ENCODE measurements around the gene TUBG2.

DNA sequence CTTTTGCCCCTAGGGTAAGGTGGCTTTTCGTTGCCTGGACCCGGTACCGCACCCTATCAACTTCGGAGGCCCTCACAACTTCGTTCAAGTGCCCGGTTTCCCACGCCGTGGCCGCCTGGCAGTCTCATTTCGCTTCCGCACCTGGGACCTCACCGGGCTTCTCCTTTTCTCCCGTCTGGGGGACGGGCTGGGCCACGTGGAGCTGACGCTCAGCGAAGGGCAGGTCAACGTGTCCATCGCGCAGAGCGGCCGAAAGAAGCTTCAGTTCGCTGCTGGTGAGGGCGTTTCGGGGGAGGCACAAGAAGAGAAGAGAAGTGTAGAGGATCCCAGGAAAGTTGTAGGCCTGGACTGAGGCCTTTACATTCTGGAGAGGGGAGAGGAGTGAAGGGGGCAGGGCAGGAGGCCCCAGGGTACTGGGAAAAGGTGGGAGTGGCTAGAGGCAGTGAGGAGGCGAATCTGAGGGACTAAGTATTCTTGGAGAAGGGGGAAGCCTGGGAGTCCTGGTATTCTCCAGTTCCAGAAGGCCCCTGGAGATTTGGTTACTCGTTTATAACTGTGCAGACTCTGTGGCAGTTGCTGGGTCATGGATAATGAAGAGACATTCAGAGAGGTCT lies 28.7 kb downstream of the TUBG2 start:
- TF ChIP-seq EP300 (IDR thresholded peaks at IDR 0.05; ENCODE audit: borderline replicate concordance) (no peak), CEBPB (IDR thresholded peaks at IDR 0.05) (no peak), REST (IDR thresholded peaks at IDR 0.05; ENCODE audit: low read depth) (no peak), RAD21 (IDR thresholded peaks at IDR 0.05; ENCODE audit: low read depth) (no peak), MAX (IDR thresholded peaks at IDR 0.05) (no peak), YY1 (IDR thresholded peaks at IDR 0.05; ENCODE audit: low read depth) (no peak)
